AG04449 (cell line): ENCODE results near the gene WIPF2.
A peak's percentile ranks its signal among the peaks of the same experiment; 100 is the strongest.
"Not testable (repeated sequence)": the region's sequence is repeated elsewhere in the genome, so short reads cannot be mapped to it uniquely, and the experiment has no call there.

Source experiments
- CTCF ChIA-PET: fragments of 350-600 bp; formaldehyde crosslinking; extraction: SDS; loops from one replicate; lab custom pipeline; 2021; ENCODE audit warnings: antibody characterized with exemption; lab: Yijun Ruan, JAX
- POLR2A ChIA-PET: fragments of 400-600, 350-600 bp; formaldehyde crosslinking; extraction: SDS; loops from one replicate; lab custom pipeline; 2020; ENCODE audit warnings: antibody characterized with exemption, inconsistent platforms; lab: Yijun Ruan, JAX
- DNase-seq: peaks from one replicate; pipeline ENCODE4 v3.0.0-alpha.2; 2010; ENCODE audit warnings: low read depth, low spot score
- H3K4me3 ChIP-seq: 2 replicates; pipeline ENCODE4 v1.5.1; 2011; ENCODE audit warnings: low read depth, mild to moderate bottlenecking, control low read depth, low read length
- CTCF ChIP-seq: IDR thresholded peaks from one replicate; pipeline ENCODE4 v1.5.1; 2011; ENCODE audit warnings: mild to moderate bottlenecking, moderate library complexity, low read length, control low read depth, inconsistent platforms; ENCODE audit not compliant: insufficient read depth; ENCODE audit errors: missing control alignments

WIPF2 gene

GRCh38 chr17:40218006-40218739, 931 bp upstream of the WIPF2 start:
- CTCF ChIA-PET, result interaction anchor here (0.6 to 6.3 kb wide), 45 partner anchors 9 to 591 kb away, joined by 3 to 65 read pairs (median 4); no protein-coding TSS in a partner anchor
- POLR2A ChIA-PET, result interaction anchor here (1.4 to 1.5 kb wide), 2 partner anchors 9 to 19 kb away, joined by 5 to 10 read pairs; no protein-coding TSS in a partner anchor
- no peak overlapping the region for H3K4me3 ChIP-seq
- no peak for DNase-seq
- TF ChIP-seq CTCF, result no peak

GRCh38 chr17:40219594-40220338, 662 bp downstream of the WIPF2 start:
- DNase-seq, result no peak
- no peak for TF ChIP-seq CTCF

GRCh38 chr17:40224718-40225550, 5.8 kb downstream of the WIPF2 start:
- H3K4me3 ChIP-seq, result no peak overlapping the region
- ChIA-PET POLR2A (interaction anchor here (1.2 kb wide), 1 partner anchor 43 kb away, joined by 3 read pairs; no protein-coding TSS in a partner anchor), CTCF (interaction anchor here (1.3 kb wide), 1 partner anchor 17 kb away, joined by 3 read pairs; no protein-coding TSS in a partner anchor)
- no peak for TF ChIP-seq CTCF
- DNase-seq, result no peak

More at GRCh38 chr17:40219594-40220338, 662 bp downstream of the WIPF2 start:
- H3K4me3 ChIP-seq, result peak overlapping the region; percentile 94
- CTCF ChIA-PET, result interaction anchor here (0.7 to 6.3 kb wide), 40 partner anchors 10 to 757 kb away, joined by 3 to 65 read pairs (median 5); partner anchors contain the start of gene RARA
- POLR2A ChIA-PET, result interaction anchor here (1.4 to 1.5 kb wide), 2 partner anchors 10 to 20 kb away, joined by 5 to 10 read pairs; no protein-coding TSS in a partner anchor

DNA sequence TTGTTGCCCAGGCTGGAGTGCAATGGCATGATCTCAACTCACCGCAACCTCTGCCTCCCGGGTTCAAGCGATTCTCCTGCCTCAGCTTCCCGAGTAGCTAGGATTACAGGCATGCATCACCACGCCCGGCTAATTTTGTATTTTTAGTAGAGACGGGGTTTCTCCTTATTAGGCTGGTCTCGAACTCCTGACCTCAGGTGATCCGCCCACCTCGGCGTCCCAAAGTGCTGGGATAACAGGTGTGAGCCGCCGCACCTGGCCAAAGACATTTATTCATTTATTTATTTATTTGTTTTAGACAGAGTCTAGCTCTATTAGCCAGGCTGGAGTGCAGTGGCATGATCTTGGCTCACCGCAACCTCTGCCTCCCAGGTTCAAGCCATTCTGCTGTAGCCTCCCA, 10.0 kb downstream of the WIPF2 start:
- CTCF ChIA-PET, result interaction anchor here (0.7 to 1.8 kb wide), 5 partner anchors 10 to 203 kb away, joined by 3 to 5 read pairs (median 3); no protein-coding TSS in a partner anchor
- POLR2A ChIA-PET, result not testable (repeated sequence)

DNA sequence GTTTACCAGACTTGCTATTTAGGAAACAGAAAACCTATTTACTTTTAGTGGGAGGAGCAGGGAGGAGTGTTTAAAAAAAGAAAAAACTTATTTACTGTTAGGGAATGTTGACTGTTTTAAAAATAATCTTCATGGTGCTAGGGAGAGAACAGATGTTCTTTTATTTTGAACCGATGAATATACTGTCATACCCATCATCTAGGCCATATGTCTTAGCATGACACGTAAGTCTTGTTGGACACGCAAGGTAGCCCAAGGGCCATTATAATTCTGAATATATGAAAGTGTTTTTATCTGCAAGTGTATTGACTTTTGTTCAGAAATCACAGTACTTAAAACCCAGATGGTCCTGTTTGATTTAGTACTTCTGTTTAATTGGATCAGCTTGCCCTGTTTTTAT, 11.6 kb downstream of the WIPF2 start:
- ChIA-PET CTCF (interaction anchor here (0.8 to 2.2 kb wide), 6 partner anchors 10 to 119 kb away, joined by 3 to 8 read pairs (median 5); partner anchors contain the start of gene WIPF2), POLR2A (no interaction called here)
- no peak for TF ChIP-seq CTCF
- DNase-seq, result no peak
- H3K4me3 ChIP-seq, result no peak overlapping the region

More for the DNA sequence above, 10.0 kb downstream of the WIPF2 start:
- not testable (repeated sequence) for DNase-seq, H3K4me3 ChIP-seq

DNA sequence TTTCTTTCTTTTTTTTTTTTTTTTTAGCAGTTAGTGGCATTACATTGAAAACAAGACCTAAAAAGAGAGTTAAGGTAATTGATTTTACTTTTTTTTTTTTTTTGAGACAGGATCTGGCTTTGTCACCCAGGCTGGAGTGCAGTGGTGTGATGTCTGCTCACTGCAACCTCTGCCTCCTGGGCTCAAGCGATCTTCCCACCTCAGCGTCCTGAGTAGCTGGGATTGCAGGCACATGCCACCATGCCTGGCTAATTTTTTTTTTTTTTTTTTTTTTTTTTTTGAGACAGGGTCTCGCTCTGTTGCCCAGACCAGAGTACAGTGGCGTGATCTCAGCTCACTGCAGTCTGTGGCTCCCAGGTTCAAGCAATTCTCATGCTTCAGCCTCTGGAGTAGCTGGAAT, 12.8 kb downstream of the WIPF2 start:
- CTCF ChIA-PET, result interaction anchor here (0.6 to 2.2 kb wide), 3 partner anchors 13 to 119 kb away, joined by 3 to 11 read pairs (median 5); partner anchors contain the start of gene WIPF2
- DNase-seq, H3K4me3 ChIP-seq, POLR2A ChIA-PET: not testable (repeated sequence)
